A673 (cell line): ENCODE results near the gene MED12L.

Experiments used
- CTCF ChIP-seq: fragments of 300-800, 200-600 bp; sonication (generic); conservative IDR thresholded peaks from 2 replicates; pipeline ENCODE4 v1.5.1; 2017; ENCODE audit warnings: low read depth, mild to moderate bottlenecking, antibody characterized with exemption, low read length, moderate library complexity, mixed read lengths
- EZH2 ChIP-seq: fragments of 200-600 bp; sonication (generic); IDR thresholded peaks from 2 replicates; pipeline ENCODE4 v1.6.1; 2017; ENCODE audit warnings: borderline replicate concordance, low read depth, mild to moderate bottlenecking, mixed read lengths, antibody characterized with exemption, low read length; ENCODE audit not compliant: poor library complexity, severe bottlenecking

- no peak for TF ChIP-seq CTCF
- TF ChIP-seq EZH2, result no peak
Measured at GRCh38 chr3:151058740-151059139, 26.7 kb upstream of the MED12L start.
